RWPE2 (cell line): ENCODE results near the gene OR1E1.
"Not testable (repeated sequence)": the region's sequence is repeated elsewhere in the genome, so short reads cannot be mapped to it uniquely, and the experiment has no call there.

Source experiments
- ATAC-seq: fragments of 200-7000 bp; cut with Tn5 transposase; 3 replicates; pipeline ENCODE4 v1.9.1; 2021; ENCODE audit warnings: low read depth
- DNase-seq: peaks from one replicate; pipeline ENCODE4 v3.0.0-alpha.2; 2020; ENCODE audit warnings: low spot score
- H3K27ac ChIP-seq: fragments of 450-650 bp; 2 replicates; pipeline ENCODE4 v1.5.1; 2017; ENCODE audit warnings: mild to moderate bottlenecking; ENCODE audit not compliant: poor library complexity, severe bottlenecking
- H3K27me3 ChIP-seq: fragments of 250-450 bp; sonication (Bioruptor Pico); 2 replicates; pipeline ENCODE4 v1.5.1; 2021; ENCODE audit warnings: mild to moderate bottlenecking, moderate library complexity; ENCODE audit not compliant: insufficient read depth, poor library complexity, severe bottlenecking
- H3K36me3 ChIP-seq: fragments of 250-450 bp; sonication (Bioruptor Pico); 2 replicates; pipeline ENCODE4 v1.5.1; 2020; ENCODE audit warnings: low read depth, mild to moderate bottlenecking, moderate library complexity
- H3K4me1 ChIP-seq: fragments of 250-450 bp; sonication (Bioruptor Pico); 2 replicates; pipeline ENCODE4 v1.5.1; 2021; ENCODE audit warnings: mild to moderate bottlenecking, moderate library complexity; ENCODE audit not compliant: insufficient read depth, poor library complexity, severe bottlenecking
- H3K4me3 ChIP-seq: fragments of 250-450 bp; sonication (Bioruptor Pico); 2 replicates; pipeline ENCODE4 v1.5.1; 2021; ENCODE audit warnings: mild to moderate bottlenecking, moderate library complexity; ENCODE audit not compliant: severe bottlenecking
- H3K9me3 ChIP-seq: fragments of 250-450 bp; sonication (Bioruptor Pico); 2 replicates; pipeline ENCODE4 v1.5.1; 2021; ENCODE audit warnings: mild to moderate bottlenecking, moderate library complexity; ENCODE audit not compliant: severe bottlenecking
- TF ChIP-seq, protein P1 (sequence below): fragments of 450-650 bp; IDR thresholded peaks from one replicate; pipeline ENCODE4 v1.5.1; 2017; ENCODE audit warnings: mild to moderate bottlenecking, moderate library complexity; ENCODE audit not compliant: poor library complexity, severe bottlenecking

Gene OR1E1

DNA sequence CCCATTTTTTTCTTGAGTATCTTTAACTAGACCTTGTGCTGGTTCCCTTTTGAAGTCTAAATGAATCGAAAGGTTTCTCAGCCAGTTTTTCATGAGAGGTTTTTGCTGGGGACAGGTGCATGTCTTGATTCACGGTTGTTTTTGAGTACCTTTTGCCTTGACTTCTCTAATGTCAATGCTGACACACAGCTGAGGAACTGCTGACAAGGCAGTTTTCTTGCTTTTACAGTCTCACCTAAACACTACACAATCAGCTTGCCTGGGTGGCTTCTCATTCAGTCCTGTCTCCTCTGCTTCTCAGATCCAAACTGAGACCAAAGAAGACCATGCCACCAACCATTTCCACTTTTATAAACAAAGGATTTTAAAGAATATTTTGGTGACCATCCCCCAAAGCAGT lies 20.0 kb upstream of the OR1E1 start:
- peaks cover 11% of the 10 kb centered on the region for H3K27me3 ChIP-seq
- H3K4me3 ChIP-seq: no peak overlapping the region
- no peaks in the 10 kb centered on the region for H3K4me1 ChIP-seq
- DNase-seq: no peak
- no peak overlapping the region for H3K27ac ChIP-seq
- TF ChIP-seq, protein P1, sequence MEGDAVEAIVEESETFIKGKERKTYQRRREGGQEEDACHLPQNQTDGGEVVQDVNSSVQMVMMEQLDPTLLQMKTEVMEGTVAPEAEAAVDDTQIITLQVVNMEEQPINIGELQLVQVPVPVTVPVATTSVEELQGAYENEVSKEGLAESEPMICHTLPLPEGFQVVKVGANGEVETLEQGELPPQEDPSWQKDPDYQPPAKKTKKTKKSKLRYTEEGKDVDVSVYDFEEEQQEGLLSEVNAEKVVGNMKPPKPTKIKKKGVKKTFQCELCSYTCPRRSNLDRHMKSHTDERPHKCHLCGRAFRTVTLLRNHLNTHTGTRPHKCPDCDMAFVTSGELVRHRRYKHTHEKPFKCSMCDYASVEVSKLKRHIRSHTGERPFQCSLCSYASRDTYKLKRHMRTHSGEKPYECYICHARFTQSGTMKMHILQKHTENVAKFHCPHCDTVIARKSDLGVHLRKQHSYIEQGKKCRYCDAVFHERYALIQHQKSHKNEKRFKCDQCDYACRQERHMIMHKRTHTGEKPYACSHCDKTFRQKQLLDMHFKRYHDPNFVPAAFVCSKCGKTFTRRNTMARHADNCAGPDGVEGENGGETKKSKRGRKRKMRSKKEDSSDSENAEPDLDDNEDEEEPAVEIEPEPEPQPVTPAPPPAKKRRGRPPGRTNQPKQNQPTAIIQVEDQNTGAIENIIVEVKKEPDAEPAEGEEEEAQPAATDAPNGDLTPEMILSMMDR: no peak
- no peak for ATAC-seq
- no peaks in the 10 kb centered on the region for H3K36me3 ChIP-seq
- no peaks in the 10 kb centered on the region for H3K9me3 ChIP-seq

DNA sequence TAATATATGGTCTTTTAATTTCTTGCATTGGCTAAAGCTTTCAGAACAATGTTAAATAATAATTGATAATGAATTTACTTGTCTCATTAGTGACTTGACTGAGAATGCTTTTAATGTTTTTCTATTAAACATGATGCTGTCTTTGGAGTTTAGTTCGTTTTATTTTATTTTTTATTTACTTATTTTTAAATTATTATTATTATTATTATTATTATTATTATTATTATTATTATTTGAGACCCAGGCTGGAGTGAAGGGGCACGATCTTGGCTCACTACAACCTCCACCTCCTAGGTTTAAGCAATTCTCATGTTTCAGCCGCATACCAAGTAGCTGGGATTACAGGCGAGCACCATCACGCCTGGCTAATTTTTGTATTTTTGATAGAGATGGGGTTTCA lies 17.4 kb upstream of the OR1E1 start:
- Histone ChIP-seq H3K36me3 (no peaks in the 10 kb centered on the region), H3K9me3 (no peaks in the 10 kb centered on the region), H3K27me3 (peaks cover 11% of the 10 kb centered on the region), H3K4me1 (no peaks in the 10 kb centered on the region), H3K4me3 (no peak overlapping the region), H3K27ac (no peak overlapping the region)
- DNase-seq (no peak), ATAC-seq (no peak)
- TF ChIP-seq, protein P1: no peak

- not testable (repeated sequence) for H3K27me3 ChIP-seq, DNase-seq, H3K36me3 ChIP-seq, H3K4me1 ChIP-seq, H3K27ac ChIP-seq, ATAC-seq, H3K4me3 ChIP-seq, H3K9me3 ChIP-seq
Measured at GRCh38 chr17:3412216-3412615, 14.0 kb upstream of the OR1E1 start.

- no peak for ATAC-seq
Measured at GRCh38 chr17:3411070-3411469, 12.9 kb upstream of the OR1E1 start, which contains the start of gene OR3A3. Gene OR3A3 (plus strand): TSS chr17:3411370.

DNA sequence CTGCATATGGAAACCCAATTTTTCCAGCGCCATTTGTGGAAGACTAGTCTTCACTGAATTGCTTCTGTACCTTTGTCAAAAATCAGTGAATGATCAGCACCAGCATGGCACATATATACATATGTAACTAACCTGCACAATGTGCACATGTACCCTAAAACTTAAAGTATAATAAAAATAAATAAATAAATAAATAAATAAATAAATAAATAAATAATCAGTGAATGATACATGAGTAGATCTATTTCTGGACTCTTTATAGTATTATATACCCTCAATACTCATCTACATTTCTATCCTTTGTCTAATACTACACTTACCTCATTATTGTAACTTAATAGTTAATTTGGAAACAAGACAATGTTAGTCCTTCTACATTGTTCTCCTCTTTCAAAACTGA lies 5.6 kb upstream of the OR1E1 start:
- not testable (repeated sequence) for H3K36me3 ChIP-seq, H3K9me3 ChIP-seq, H3K4me1 ChIP-seq, H3K27ac ChIP-seq, H3K27me3 ChIP-seq, ATAC-seq, H3K4me3 ChIP-seq, DNase-seq

More at GRCh38 chr17:3411070-3411469, 12.9 kb upstream of the OR1E1 start, which contains the start of gene OR3A3:
- Histone ChIP-seq H3K9me3 (no peaks in the 10 kb centered on the region), H3K36me3 (no peaks in the 10 kb centered on the region), H3K27ac (no peak within 1 kb of the TSS), H3K4me1 (no peaks in the 10 kb centered on the region), H3K4me3 (no peak within 1 kb of the TSS), H3K27me3 (peaks cover 4% of the 10 kb centered on the region)
- TF ChIP-seq, protein P1: no peak
- no peak for DNase-seq

DNA sequence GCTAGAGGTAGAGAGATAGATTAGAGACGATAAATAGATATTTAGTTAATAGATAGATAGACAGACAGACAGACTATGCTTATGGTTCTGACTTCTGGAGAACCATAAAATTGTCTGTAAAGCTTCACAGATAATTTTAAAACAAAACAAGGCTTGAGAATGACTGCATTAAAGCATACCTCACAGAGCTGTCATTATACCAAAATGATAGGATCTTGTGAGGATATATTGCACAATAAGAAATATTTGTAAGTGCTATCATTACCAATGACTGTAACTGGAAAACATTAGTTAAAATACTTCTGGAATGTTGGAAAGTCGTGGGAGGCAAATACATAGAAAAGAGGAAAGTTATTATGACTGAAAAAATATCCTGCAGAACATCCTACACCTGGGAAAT lies 3.6 kb upstream of the OR1E1 start:
- Histone ChIP-seq H3K4me3 (no peak overlapping the region), H3K27me3 (peaks cover 3% of the 10 kb centered on the region)

More for the DNA sequence above, 3.6 kb upstream of the OR1E1 start:
- no peaks in the 10 kb centered on the region for H3K36me3 ChIP-seq
- ATAC-seq: no peak
- no peaks in the 10 kb centered on the region for H3K4me1 ChIP-seq
- DNase-seq: no peak
- H3K9me3 ChIP-seq: no peaks in the 10 kb centered on the region
- TF ChIP-seq, protein P1: no peak
- no peak overlapping the region for H3K27ac ChIP-seq
